AG09319 (cell line): ENCODE measurements around the gene AKAP12.

Experiments used
- DNase-seq: peaks from one replicate; pipeline ENCODE4 v3.0.0-alpha.2; 2010; ENCODE audit warnings: low read depth; ENCODE audit errors: extremely low read depth
- TF ChIP-seq, protein P1 (sequence below): IDR thresholded peaks from 2 replicates; pipeline ENCODE4 v1.5.1; 2011; ENCODE audit warnings: low read depth, mild to moderate bottlenecking, inconsistent platforms, low read length, moderate library complexity

Gene AKAP12

DNA sequence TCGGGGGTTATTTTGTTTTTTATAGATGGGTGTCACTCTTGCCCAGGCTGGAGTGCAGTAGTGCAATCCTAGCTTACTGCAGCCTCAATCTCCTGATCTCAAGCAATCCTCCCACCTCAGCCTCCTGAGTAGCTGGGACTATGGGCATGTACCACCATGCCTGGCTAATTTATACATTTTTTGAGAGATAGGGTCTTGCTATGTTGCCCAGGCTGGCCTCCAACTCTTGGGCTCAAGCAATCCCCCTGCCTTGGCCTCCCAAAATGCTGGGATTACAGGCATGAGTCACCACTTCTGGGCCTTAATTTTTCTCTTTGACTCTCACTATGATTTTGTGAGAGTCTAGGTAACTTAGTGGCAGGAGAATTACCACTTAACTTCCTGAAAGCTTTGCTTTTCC is 23.3 kb downstream of the AKAP12 start:
- no peak for DNase-seq
- TF ChIP-seq, protein P1, sequence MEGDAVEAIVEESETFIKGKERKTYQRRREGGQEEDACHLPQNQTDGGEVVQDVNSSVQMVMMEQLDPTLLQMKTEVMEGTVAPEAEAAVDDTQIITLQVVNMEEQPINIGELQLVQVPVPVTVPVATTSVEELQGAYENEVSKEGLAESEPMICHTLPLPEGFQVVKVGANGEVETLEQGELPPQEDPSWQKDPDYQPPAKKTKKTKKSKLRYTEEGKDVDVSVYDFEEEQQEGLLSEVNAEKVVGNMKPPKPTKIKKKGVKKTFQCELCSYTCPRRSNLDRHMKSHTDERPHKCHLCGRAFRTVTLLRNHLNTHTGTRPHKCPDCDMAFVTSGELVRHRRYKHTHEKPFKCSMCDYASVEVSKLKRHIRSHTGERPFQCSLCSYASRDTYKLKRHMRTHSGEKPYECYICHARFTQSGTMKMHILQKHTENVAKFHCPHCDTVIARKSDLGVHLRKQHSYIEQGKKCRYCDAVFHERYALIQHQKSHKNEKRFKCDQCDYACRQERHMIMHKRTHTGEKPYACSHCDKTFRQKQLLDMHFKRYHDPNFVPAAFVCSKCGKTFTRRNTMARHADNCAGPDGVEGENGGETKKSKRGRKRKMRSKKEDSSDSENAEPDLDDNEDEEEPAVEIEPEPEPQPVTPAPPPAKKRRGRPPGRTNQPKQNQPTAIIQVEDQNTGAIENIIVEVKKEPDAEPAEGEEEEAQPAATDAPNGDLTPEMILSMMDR: no peak

DNA sequence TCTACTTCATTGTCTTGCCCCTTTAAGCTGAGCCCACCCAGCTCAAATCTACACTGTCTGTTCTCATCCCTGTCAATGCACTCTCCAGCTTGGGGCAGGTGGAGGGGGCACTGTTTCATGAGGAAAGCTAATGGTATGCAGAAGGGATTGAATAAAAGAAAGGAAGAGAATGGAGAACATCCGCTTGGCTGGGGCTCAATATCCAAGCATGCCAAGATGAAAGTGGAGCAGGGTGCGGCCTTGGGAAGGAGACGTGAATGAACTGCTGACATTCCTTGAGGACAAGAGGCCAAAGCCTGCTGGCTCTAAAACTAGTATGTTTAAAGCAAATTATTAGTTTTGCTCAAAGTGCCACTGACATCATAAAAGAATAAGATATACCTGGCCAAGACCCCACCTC is 24.2 kb downstream of the AKAP12 start:
- TF ChIP-seq, protein P1: no peak
- no peak for DNase-seq

DNA sequence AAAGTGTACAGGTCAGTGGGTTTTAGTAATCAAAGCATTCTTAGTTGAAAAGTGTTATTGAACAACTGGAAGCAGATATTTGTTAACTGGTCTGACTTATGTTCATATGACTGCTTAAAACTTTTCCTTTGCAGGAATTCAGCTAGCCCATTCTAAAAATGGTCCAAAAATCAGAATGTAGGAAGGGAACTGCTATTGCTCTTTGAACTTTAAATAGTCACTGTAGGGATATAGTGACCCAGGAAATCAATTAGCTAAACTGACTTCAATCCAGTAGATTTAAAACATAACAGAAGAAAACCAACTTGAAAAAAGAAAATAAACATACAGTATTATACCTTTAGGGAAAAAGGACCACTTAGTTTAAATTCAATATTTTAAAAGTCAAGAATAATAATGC is 25.5 kb downstream of the AKAP12 start:
- DNase-seq: no peak
- TF ChIP-seq, protein P1: no peak

DNA sequence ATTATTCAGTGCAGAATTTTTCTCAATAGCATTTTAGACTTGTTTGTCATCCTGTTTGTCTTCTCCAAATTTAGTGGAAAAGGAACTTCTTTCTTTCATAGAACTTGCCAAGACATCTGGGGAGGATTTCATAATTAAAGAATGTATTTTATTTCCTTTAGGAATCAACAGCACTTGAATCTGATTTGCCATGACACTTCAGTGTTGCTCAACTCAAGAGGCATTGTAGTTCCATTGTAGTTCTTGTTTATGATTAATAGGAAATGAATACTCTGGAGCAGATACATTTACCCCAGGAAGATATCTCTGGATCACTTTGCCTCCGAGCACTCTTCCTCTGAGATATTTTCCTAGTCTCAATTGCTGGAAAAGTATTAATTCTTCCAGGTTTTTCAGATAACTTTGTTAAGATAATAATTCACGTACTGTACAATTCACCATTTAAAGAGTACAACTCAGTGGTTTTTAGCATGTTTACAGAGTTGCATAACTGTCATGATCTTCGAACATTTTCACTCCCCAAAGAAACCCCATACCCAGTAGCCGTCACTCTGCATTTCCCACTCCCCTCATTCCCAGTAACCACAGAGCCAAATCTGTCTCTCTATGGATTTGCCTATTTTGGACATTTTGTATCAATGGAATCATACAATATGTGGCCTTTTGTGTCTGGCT is 29.7 kb downstream of the AKAP12 start:
- DNase-seq: peak; percentile 85
- TF ChIP-seq, protein P1: no peak

DNA sequence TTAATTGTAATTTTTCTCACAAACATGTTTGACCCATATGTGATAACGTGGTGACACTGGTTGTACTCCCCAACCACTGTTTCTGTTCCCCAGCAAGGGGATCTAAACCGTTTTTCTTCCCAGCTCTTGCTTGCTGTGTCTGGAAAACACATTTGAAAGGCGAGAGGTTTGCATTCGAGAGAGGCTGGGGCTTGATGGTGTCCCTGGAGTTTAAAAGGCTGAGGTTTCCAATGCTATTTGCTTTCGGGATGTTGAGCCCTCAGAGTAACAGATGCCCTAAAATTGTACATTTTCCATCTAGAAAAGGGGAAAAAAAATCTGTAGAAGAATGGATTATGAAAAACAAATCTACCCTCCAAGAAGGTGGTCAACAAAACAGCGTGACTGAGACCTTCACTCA is 35.4 kb downstream of the AKAP12 start:
- no peak for DNase-seq
- TF ChIP-seq, protein P1: no peak

GRCh38 chr6:151275566-151275965 is 35.8 kb downstream of the AKAP12 start:
- no peak for DNase-seq
- TF ChIP-seq, protein P1: no peak

DNA sequence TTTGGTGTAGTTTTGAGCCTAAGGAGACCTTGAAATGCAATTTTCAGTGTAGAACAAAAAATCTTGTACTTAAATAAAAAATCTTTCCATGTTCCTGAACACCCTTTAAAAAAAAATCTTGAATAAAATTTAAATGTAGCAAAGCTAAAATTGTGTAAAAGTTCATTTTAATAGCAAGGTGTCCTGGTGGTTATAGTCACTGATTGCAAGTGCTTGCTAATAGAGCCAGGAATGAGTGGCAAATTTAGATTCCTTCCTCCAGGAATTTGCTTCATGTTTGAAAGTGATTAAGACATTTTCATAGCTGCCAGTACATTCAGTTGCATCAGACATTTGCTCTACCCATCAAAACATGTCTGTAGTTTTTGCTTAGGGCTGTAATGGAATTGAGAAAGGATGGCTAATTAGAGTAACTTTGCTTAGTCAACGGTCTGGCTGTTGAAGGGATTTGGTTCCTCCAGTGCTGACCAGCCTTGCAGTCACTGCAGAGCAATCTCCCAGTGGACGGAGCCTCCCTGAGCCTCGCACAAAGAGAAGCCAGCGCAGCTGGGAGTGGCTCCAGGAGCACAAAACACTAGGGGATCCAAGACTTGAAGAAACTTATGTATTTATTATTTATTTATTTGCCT is 36.5 kb downstream of the AKAP12 start:
- DNase-seq: peak; percentile 79
- TF ChIP-seq, protein P1: no peak; the same call in 1 of the 2 replicates
